Measurements from ENCODE around the gene PLSCR2.
"Not testable (repeated sequence)": the region's sequence is repeated elsewhere in the genome, so short reads cannot be mapped to it uniquely, and the experiment has no call there.

DNA sequence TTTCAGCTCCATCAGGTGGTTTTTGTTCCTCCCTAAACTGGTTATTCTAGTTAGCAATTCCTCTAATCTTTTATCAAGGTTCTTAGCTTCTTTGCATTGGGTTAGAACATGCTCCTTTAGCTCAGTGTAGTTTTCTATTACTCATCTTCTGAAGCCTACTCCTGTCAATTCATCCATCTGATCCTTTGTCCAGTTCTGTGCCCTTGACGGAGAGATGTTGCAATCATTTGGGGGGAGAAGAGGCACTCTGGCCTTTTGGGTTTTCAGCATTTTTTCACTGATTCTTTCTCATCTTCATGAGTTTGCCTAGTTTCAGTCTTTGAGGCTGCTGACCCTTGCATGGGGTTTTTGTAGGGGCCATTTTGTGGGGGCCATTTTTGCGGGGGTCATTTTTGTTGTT lies 5.6 kb upstream of the PLSCR2 start:
- not testable (repeated sequence) for TF ChIP-seq POLR2AphosphoS5 (IDR thresholded peaks at IDR 0.05; ENCODE audit: low read depth); CTCF (IDR thresholded peaks at IDR 0.05; ENCODE audit: insufficient read depth, low read length)

Measured in HL-60 (cell line).